ENCODE results near the gene HS2ST1. TPM values are rescaled to one million over a fixed set of nuclear protein-coding genes. Genes with fewer than 3 reads are reported as not detected.

The HS2ST1 gene
- total RNA-seq, 3 donors from 2014 or later (not counting 1 experiment from before 2014, with no cell fraction given), result 12.5 to 18.4 (median 14.3) TPM

- DNase-seq (no peak), ATAC-seq (no peak)
- intact Hi-C loops (cut with micrococcal nuclease), result no loop called here
- TF ChIP-seq, protein P1, sequence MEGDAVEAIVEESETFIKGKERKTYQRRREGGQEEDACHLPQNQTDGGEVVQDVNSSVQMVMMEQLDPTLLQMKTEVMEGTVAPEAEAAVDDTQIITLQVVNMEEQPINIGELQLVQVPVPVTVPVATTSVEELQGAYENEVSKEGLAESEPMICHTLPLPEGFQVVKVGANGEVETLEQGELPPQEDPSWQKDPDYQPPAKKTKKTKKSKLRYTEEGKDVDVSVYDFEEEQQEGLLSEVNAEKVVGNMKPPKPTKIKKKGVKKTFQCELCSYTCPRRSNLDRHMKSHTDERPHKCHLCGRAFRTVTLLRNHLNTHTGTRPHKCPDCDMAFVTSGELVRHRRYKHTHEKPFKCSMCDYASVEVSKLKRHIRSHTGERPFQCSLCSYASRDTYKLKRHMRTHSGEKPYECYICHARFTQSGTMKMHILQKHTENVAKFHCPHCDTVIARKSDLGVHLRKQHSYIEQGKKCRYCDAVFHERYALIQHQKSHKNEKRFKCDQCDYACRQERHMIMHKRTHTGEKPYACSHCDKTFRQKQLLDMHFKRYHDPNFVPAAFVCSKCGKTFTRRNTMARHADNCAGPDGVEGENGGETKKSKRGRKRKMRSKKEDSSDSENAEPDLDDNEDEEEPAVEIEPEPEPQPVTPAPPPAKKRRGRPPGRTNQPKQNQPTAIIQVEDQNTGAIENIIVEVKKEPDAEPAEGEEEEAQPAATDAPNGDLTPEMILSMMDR (IDR thresholded peaks at IDR 0.05), result no peak
- no peaks in the 10 kb centered on the region for H3K36me3 ChIP-seq (ENCODE audit: control insufficient read depth, insufficient read depth, low read length)
- H3K27me3 Mint-ChIP-seq (ENCODE audit: low read depth in 2 of 2), result peaks cover 14 to 18% of the 10 kb centered on the region in 2 donors
- no peak overlapping the region for H3K4me3 ChIP-seq (ENCODE audit: low read length)
- H3K4me3 Mint-ChIP-seq, result no peak overlapping the region
- H3K27me3 ChIP-seq (ENCODE audit: control insufficient read depth, insufficient read depth, low read length), result no peaks in the 10 kb centered on the region
- H3K36me3 Mint-ChIP-seq, result no peaks in the 10 kb centered on the region
- H3K27ac ChIP-seq (ENCODE audit: low read length), result no peak overlapping the region
- H3K4me1 Mint-ChIP-seq, result no peaks in the 10 kb centered on the region
- no peaks in the 10 kb centered on the region for H3K4me1 ChIP-seq (ENCODE audit: control insufficient read depth, insufficient read depth, low read length)
- H3K9me3 Mint-ChIP-seq, result no peaks in the 10 kb centered on the region
- 63% methylated on average over 8 of the region's 8 CpGs for WGBS (ENCODE audit: insufficient coverage)
- no peaks in the 10 kb centered on the region for H3K9me3 ChIP-seq (ENCODE audit: control insufficient read depth, insufficient read depth, low read length)
- H3K27ac Mint-ChIP-seq, result no peak overlapping the region
These were observed 230.0 kb downstream of the HS2ST1 start for GRCh38 chr1:87144316-87144895.

DNA sequence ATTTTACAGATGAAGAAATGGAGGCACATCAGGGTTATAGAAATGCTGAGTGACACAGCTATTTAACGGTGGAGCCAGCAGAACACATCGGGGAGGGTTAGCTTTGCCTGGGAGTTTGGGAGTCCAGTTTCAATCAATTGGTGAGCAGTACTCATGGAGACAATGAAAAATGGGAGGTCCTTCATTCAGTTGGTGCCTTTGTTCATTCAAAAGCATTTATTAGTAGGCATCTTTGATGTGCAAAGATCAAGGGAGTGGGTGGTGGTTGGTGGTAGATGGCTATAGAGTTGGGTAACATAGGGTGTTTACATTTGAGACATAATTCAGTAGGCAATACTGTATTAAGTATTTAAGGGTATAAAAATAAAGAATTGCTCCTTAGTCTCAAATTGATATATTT, 230.5 kb downstream of the HS2ST1 start:
- Mint-ChIP-seq H3K27me3 (ENCODE audit: low read depth in 2 of 2) (peaks cover 17 to 21% of the 10 kb centered on the region in 2 donors), H3K27ac (no peak overlapping the region), H3K36me3 (no peaks in the 10 kb centered on the region), H3K4me3 (no peak overlapping the region), H3K9me3 (no peaks in the 10 kb centered on the region), H3K4me1 (no peaks in the 10 kb centered on the region)
- Histone ChIP-seq H3K27me3 (ENCODE audit: control insufficient read depth, insufficient read depth, low read length) (no peaks in the 10 kb centered on the region), H3K4me3 (ENCODE audit: low read length) (no peak overlapping the region), H3K27ac (ENCODE audit: low read length) (no peak overlapping the region), H3K4me1 (ENCODE audit: control insufficient read depth, insufficient read depth, low read length) (no peaks in the 10 kb centered on the region), H3K9me3 (ENCODE audit: control insufficient read depth, insufficient read depth, low read length) (no peaks in the 10 kb centered on the region), H3K36me3 (ENCODE audit: control insufficient read depth, insufficient read depth, low read length) (no peaks in the 10 kb centered on the region)
- DNase-seq, result no peak
- TF ChIP-seq, protein P1 (IDR thresholded peaks at IDR 0.05), result no peak
- intact Hi-C loops (cut with micrococcal nuclease), result no loop called here
- ATAC-seq, result no peak
- 96% methylated on average over 2 of the region's 2 CpGs for WGBS (ENCODE audit: insufficient coverage)

GRCh38 chr1:87146538-87146937, 232.1 kb downstream of the HS2ST1 start:
- Mint-ChIP-seq H3K9me3 (no peaks in the 10 kb centered on the region), H3K27ac (no peak overlapping the region), H3K4me1 (peaks cover 5 to 8% of the 10 kb centered on the region in 2 donors), H3K27me3 (ENCODE audit: low read depth in 2 of 2) (peaks cover 17 to 29% of the 10 kb centered on the region in 2 donors), H3K36me3 (no peaks in the 10 kb centered on the region), H3K4me3 (no peak overlapping the region)
- TF ChIP-seq, protein P1 (IDR thresholded peaks at IDR 0.05), result no peak
- 100% methylated on average over 1 of the region's 2 CpGs for WGBS (ENCODE audit: insufficient coverage)
- no peaks in the 10 kb centered on the region for H3K9me3 ChIP-seq (ENCODE audit: control insufficient read depth, insufficient read depth, low read length)
- ATAC-seq, result no peak
- peaks cover 3% of the 10 kb centered on the region for H3K27me3 ChIP-seq (ENCODE audit: control insufficient read depth, insufficient read depth, low read length)
- no peak overlapping the region for H3K4me3 ChIP-seq (ENCODE audit: low read length)
- H3K27ac ChIP-seq (ENCODE audit: low read length), result no peak overlapping the region
- no peaks in the 10 kb centered on the region for H3K36me3 ChIP-seq (ENCODE audit: control insufficient read depth, insufficient read depth, low read length)
- intact Hi-C loops (cut with micrococcal nuclease), result no loop called here
- no peak for DNase-seq
- peaks cover 8% of the 10 kb centered on the region for H3K4me1 ChIP-seq (ENCODE audit: control insufficient read depth, insufficient read depth, low read length)

DNA sequence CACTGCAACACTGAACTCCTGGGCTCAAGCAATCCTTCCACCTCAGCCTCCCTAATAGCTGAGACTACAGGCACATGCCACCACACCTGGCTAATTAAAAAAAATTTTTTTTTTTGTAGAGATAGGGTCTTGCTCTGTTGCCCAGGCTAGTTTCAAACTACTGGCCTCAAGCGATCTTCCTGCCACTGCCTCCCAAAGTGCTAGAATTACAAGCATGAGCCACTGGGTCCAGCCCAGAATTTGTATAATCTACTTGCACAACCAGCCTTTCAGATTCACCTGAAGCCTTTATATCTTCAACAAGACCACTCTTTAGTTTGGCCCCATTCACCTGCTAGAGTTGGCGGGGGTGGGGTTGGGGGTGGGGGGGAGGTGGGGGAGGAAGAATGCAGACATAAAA, 232.6 kb downstream of the HS2ST1 start:
- no peaks in the 10 kb centered on the region for H3K36me3 Mint-ChIP-seq

More for the DNA sequence above, 232.6 kb downstream of the HS2ST1 start:
- Histone ChIP-seq H3K4me1 (ENCODE audit: control insufficient read depth, insufficient read depth, low read length) (peaks cover 12% of the 10 kb centered on the region), H3K36me3 (ENCODE audit: control insufficient read depth, insufficient read depth, low read length) (no peaks in the 10 kb centered on the region), H3K9me3 (ENCODE audit: control insufficient read depth, insufficient read depth, low read length) (no peaks in the 10 kb centered on the region), H3K27ac (ENCODE audit: low read length) (no peak overlapping the region), H3K27me3 (ENCODE audit: control insufficient read depth, insufficient read depth, low read length) (peaks cover 3% of the 10 kb centered on the region), H3K4me3 (ENCODE audit: low read length) (no peak overlapping the region)
- Mint-ChIP-seq H3K4me1 (peaks cover 9 to 13% of the 10 kb centered on the region in 2 donors), H3K27ac (no peak overlapping the region), H3K9me3 (no peaks in the 10 kb centered on the region), H3K27me3 (ENCODE audit: low read depth in 2 of 2) (peaks cover 17 to 34% of the 10 kb centered on the region in 2 donors), H3K4me3 (no peak overlapping the region)
- intact Hi-C loops (cut with micrococcal nuclease), result no loop called here
- WGBS (ENCODE audit: insufficient coverage), result 94% methylated on average over 1 of the region's 2 CpGs
- DNase-seq, result no peak
- ATAC-seq, result no peak
- TF ChIP-seq, protein P1 (IDR thresholded peaks at IDR 0.05), result no peak
